ENCODE results near the gene CTNND2.

GRCh38 chr5:10932426-10932825 is 971.8 kb downstream of the CTNND2 start:
- TF ChIP-seq CTCF (IDR thresholded peaks at IDR 0.05), result no peak
- no peak for TF ChIP-seq POLR2A (IDR thresholded peaks at IDR 0.05)

All from Peyer's patch (tissue), 4 donors.